DMS79 treated with DMSO at 0.1 percent for 48 hours (cell line): ENCODE results near the gene MIER2.

Experiments
- DNase-seq: peaks from one replicate; lab custom pipeline; 2025; lab: John Stamatoyannopoulos, UW

MIER2 gene

GRCh38 chr19:330503-330902 is 14.1 kb downstream of the MIER2 start:
- no peak for DNase-seq

- DNase-seq: no peak
Observed at GRCh38 chr19:329876-330275, 14.7 kb downstream of the MIER2 start.

GRCh38 chr19:328025-328505 is 16.5 kb downstream of the MIER2 start:
- no peak for DNase-seq

GRCh38 chr19:327291-328024 is 17.1 kb downstream of the MIER2 start:
- no peak for DNase-seq

- DNase-seq: no peak
Observed at GRCh38 chr19:326871-327270, 17.7 kb downstream of the MIER2 start.

- DNase-seq: no peak
Observed at GRCh38 chr19:325937-326565, 18.5 kb downstream of the MIER2 start.

- no peak for DNase-seq
Observed at GRCh38 chr19:325173-325936, 19.2 kb downstream of the MIER2 start.

- no peak for DNase-seq
Observed at GRCh38 chr19:324716-325115, 19.9 kb downstream of the MIER2 start.

GRCh38 chr19:322616-323015 is 22.0 kb downstream of the MIER2 start:
- no peak for DNase-seq

GRCh38 chr19:318509-318774 is 26.2 kb downstream of the MIER2 start:
- no peak for DNase-seq

GRCh38 chr19:317710-318508 is 26.7 kb downstream of the MIER2 start:
- DNase-seq: no peak

- no peak for DNase-seq
Observed at GRCh38 chr19:315811-316210, 28.8 kb downstream of the MIER2 start.

- no peak for DNase-seq
Observed at GRCh38 chr19:313988-314815, 30.4 kb downstream of the MIER2 start.

- no peak for DNase-seq
Observed at GRCh38 chr19:313169-313987, 31.2 kb downstream of the MIER2 start.

- DNase-seq: no peak
Observed at GRCh38 chr19:311813-312261, 32.8 kb downstream of the MIER2 start.

- DNase-seq: no peak
Observed at GRCh38 chr19:310781-311496, 33.7 kb downstream of the MIER2 start.

GRCh38 chr19:310141-310651 is 34.4 kb downstream of the MIER2 start:
- DNase-seq: no peak

GRCh38 chr19:309206-309565 is 35.4 kb downstream of the MIER2 start:
- no peak for DNase-seq

GRCh38 chr19:308471-309205 is 36.0 kb downstream of the MIER2 start:
- no peak for DNase-seq
